Nephron progenitor cell (in vitro differentiated cells): ENCODE measurements around the gene ASCC1.

Experiments used
- DNase-seq: peaks from one replicate; pipeline ENCODE4 v3.0.0; 2021
- H3K27ac Mint-ChIP-seq: 2 replicates; pipeline ENCODE4 v1.8.0; 2021; ENCODE audit warnings: mild to moderate bottlenecking, moderate library complexity, mixed read lengths
- H3K27me3 Mint-ChIP-seq: 2 replicates; pipeline ENCODE4 v1.8.0; 2021; ENCODE audit warnings: mild to moderate bottlenecking, low read depth, mixed read lengths; ENCODE audit not compliant: poor library complexity
- H3K36me3 Mint-ChIP-seq: 2 replicates; pipeline ENCODE4 v1.8.0; 2021; ENCODE audit warnings: low read depth, mixed read lengths
- H3K4me1 Mint-ChIP-seq: 2 replicates; pipeline ENCODE4 v1.8.0; 2021; ENCODE audit warnings: mixed read lengths
- H3K4me3 Mint-ChIP-seq: 2 replicates; pipeline ENCODE4 v1.8.0; 2021; ENCODE audit warnings: mild to moderate bottlenecking, moderate library complexity, mixed read lengths
- H3K9me3 Mint-ChIP-seq: 2 replicates; pipeline ENCODE4 v1.8.0; 2021; ENCODE audit warnings: mild to moderate bottlenecking, moderate library complexity, mixed read lengths
- TF ChIP-seq, protein P1 (sequence below): fragments of 200-600 bp; sonication (generic); IDR thresholded peaks from 2 replicates; pipeline ENCODE4 v1.5.0; 2021; ENCODE audit warnings: antibody characterized with exemption

The ASCC1 gene

DNA sequence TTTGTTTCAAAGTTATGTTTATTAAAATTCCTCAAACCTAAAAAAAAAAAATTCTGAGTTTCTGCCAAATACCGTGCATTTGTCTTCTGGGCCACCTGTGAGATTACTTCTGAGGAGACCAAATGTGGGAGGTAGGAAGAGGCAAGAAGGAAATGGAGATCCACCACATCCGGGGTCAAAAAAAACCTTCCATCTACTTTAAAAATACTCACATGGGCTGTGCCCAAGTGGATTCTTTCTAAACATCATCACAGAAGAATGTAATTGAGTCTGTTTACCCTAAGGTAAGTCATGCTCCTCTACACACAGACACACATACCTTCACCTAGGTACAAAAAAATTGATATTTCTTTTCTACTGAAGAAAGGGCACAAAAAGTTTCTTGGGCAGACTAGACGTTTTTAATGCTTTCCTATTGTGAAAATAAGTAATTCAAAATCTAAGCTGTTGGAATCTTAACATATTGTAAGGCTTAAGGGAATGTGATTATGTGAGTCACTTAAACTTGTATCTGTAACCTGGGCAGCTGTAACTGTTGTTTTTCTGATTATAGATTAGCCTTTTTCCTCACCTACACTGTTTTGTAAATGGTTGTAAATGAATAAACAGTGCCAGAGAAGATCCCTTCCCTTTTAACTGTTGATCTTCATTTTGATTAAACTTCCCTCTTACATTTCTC is 108.6 kb downstream of the ASCC1 start:
- Mint-ChIP-seq H3K36me3 (peaks cover 19% of the 10 kb centered on the region), H3K4me3 (no peak overlapping the region), H3K4me1 (peaks cover 27% of the 10 kb centered on the region)

DNA sequence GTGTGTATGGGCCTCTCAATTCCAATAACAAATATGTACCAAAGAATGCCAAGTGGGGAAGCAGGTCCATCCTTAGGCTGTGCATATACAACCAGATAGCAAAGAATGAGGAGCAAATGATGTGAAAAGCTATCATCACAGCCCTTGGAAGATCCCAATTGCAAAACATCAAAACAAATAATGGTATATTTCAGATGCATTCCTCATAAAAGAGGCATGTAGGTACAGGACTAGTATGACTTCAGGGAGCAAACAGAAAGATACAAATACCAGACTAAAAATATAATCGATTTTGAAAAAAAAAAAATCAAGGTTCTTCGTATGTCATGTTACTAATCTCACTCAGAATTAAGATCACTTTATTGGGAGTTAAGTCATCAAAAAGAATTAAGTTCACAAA is 109.2 kb downstream of the ASCC1 start:
- Mint-ChIP-seq H3K36me3 (peaks cover 19% of the 10 kb centered on the region), H3K4me1 (peaks cover 27% of the 10 kb centered on the region), H3K27ac (no peak overlapping the region), H3K4me3 (no peak overlapping the region), H3K27me3 (peaks cover 2% of the 10 kb centered on the region), H3K9me3 (no peaks in the 10 kb centered on the region)
- DNase-seq: no peak
- TF ChIP-seq, protein P1, sequence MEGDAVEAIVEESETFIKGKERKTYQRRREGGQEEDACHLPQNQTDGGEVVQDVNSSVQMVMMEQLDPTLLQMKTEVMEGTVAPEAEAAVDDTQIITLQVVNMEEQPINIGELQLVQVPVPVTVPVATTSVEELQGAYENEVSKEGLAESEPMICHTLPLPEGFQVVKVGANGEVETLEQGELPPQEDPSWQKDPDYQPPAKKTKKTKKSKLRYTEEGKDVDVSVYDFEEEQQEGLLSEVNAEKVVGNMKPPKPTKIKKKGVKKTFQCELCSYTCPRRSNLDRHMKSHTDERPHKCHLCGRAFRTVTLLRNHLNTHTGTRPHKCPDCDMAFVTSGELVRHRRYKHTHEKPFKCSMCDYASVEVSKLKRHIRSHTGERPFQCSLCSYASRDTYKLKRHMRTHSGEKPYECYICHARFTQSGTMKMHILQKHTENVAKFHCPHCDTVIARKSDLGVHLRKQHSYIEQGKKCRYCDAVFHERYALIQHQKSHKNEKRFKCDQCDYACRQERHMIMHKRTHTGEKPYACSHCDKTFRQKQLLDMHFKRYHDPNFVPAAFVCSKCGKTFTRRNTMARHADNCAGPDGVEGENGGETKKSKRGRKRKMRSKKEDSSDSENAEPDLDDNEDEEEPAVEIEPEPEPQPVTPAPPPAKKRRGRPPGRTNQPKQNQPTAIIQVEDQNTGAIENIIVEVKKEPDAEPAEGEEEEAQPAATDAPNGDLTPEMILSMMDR: no peak

More for the DNA sequence above, 108.6 kb downstream of the ASCC1 start:
- H3K27me3 Mint-ChIP-seq: peaks cover 2% of the 10 kb centered on the region
- DNase-seq: no peak
- TF ChIP-seq, protein P1: no peak
- H3K27ac Mint-ChIP-seq: no peak overlapping the region
- no peaks in the 10 kb centered on the region for H3K9me3 Mint-ChIP-seq

DNA sequence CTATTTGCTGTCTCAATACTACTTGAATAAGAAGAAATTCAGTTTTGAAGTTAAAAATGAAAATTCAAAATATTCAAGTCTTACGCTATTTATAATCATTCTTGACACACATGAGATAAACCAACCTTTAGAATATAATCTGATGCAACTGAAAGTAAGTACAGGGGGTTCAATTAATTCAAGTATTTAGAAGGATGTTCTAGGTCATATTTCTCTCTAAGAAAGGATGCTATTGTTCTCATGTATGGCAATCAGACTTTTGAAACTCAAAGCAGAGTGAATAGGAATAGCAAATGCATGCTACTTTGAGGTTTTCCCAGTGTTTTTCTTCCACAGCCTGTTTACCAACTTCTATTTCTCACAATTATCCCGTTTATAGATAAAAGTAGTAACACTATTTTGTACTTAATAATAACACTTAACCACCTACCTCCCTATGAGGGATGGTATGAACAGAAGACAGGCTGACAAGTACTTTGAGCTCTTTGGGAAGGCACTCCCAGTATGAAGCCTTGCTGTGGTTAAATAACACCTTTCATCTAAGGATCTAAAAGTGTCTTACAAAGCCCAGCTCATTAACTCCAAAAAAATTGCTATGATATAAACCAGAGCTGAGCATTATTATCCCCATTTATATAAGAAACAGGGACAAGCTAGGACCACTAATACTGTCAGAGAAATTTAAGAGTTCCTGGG is 109.8 kb downstream of the ASCC1 start:
- H3K4me3 Mint-ChIP-seq: no peak overlapping the region
- no peak overlapping the region for H3K27ac Mint-ChIP-seq
- H3K4me1 Mint-ChIP-seq: peaks cover 27% of the 10 kb centered on the region
- H3K9me3 Mint-ChIP-seq: no peaks in the 10 kb centered on the region
- DNase-seq: no peak
- H3K27me3 Mint-ChIP-seq: peaks cover 2% of the 10 kb centered on the region
- peaks cover 24% of the 10 kb centered on the region for H3K36me3 Mint-ChIP-seq
- TF ChIP-seq, protein P1: no peak

DNA sequence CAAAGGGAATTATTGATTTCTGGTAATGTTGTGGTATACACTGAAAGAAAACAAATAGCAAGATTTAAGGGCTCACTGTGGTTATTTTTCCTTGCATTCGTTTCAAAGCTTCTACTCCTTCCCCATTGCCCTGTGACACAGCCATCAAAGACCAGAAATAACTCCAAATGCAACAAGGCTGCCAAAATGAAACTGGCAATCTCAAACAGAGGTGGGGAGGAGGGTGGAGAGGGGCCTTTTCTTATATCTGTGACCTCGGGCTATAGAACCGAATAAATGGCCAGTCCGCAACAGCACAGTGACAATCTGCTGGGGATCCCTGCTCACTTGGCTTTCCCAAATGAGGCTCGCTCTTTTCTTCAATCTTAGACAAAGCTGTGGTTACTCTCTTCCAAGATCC is 110.4 kb downstream of the ASCC1 start:
- H3K4me1 Mint-ChIP-seq: peaks cover 27% of the 10 kb centered on the region
- no peak overlapping the region for H3K4me3 Mint-ChIP-seq
- TF ChIP-seq, protein P1: no peak
- no peaks in the 10 kb centered on the region for H3K9me3 Mint-ChIP-seq
- DNase-seq: no peak
- no peak overlapping the region for H3K27ac Mint-ChIP-seq
- peaks cover 2% of the 10 kb centered on the region for H3K27me3 Mint-ChIP-seq
- peaks cover 30% of the 10 kb centered on the region for H3K36me3 Mint-ChIP-seq

DNA sequence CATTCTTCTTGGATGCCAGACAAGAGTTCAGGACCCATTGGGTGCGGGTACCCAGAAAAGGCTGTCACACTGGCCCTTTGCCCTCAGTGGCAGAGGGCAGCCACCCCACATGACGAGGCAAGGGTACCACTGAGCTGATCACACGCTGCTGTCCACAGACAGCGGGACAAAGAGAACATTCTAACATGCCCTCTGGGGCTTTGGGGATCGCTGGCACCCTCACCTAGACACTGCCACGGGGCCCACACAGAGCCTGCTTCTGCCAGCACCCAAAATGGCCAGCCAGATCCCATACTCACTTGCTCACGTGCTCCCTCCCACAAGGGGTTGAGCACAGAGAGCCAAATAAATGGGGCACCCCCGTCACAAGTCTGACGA is 111.0 kb downstream of the ASCC1 start:
- no peak overlapping the region for H3K4me3 Mint-ChIP-seq
- H3K36me3 Mint-ChIP-seq: peaks cover 33% of the 10 kb centered on the region
- H3K27me3 Mint-ChIP-seq: peaks cover 2% of the 10 kb centered on the region
- no peak for DNase-seq
- H3K27ac Mint-ChIP-seq: no peak overlapping the region
- H3K4me1 Mint-ChIP-seq: peaks cover 25% of the 10 kb centered on the region
- no peaks in the 10 kb centered on the region for H3K9me3 Mint-ChIP-seq
- TF ChIP-seq, protein P1: no peak
